HG03354 (cell line): Measurements from ENCODE around the gene CECR2.
"Not testable (repeated sequence)": the region's sequence is repeated elsewhere in the genome, so short reads cannot be mapped to it uniquely, and the experiment has no call there.

Experiments used
- ATAC-seq: cut with Tn5 transposase; IDR thresholded peaks from one replicate; pipeline ENCODE4 v1.9.1; 2021; ENCODE audit warnings: mild to moderate bottlenecking; ENCODE audit not compliant: unreplicated experiment, poor library complexity, severe bottlenecking

CECR2 gene

GRCh38 chr22:17489101-17489500 is 119.8 kb downstream of the CECR2 start:
- ATAC-seq: no peak

- no peak for ATAC-seq
Observed at GRCh38 chr22:17491090-17491640, 121.9 kb downstream of the CECR2 start.

GRCh38 chr22:17492247-17492646 is 123.0 kb downstream of the CECR2 start:
- no peak for ATAC-seq

- no peak for ATAC-seq
Observed at GRCh38 chr22:17493419-17493981, 124.2 kb downstream of the CECR2 start.

- ATAC-seq: no peak
Observed at GRCh38 chr22:17496841-17497240, 127.6 kb downstream of the CECR2 start.

GRCh38 chr22:17501679-17502285 is 132.5 kb downstream of the CECR2 start:
- no peak for ATAC-seq

GRCh38 chr22:17508110-17508509 is 138.8 kb downstream of the CECR2 start:
- no peak for ATAC-seq

- no peak for ATAC-seq
Observed at GRCh38 chr22:17512960-17513359, 143.7 kb downstream of the CECR2 start.

GRCh38 chr22:17513612-17514011 is 144.4 kb downstream of the CECR2 start:
- ATAC-seq: no peak

GRCh38 chr22:17514084-17514483 is 144.8 kb downstream of the CECR2 start:
- ATAC-seq: no peak

GRCh38 chr22:17518406-17518805 is 149.1 kb downstream of the CECR2 start:
- ATAC-seq: no peak

GRCh38 chr22:17521971-17522370 is 152.7 kb downstream of the CECR2 start:
- not testable (repeated sequence) for ATAC-seq

GRCh38 chr22:17523925-17524324 is 154.7 kb downstream of the CECR2 start:
- no peak for ATAC-seq

GRCh38 chr22:17536269-17536668 is 167.0 kb downstream of the CECR2 start:
- no peak for ATAC-seq

- ATAC-seq: no peak
Observed at GRCh38 chr22:17537155-17537554, 167.9 kb downstream of the CECR2 start.

- no peak for ATAC-seq
Observed at GRCh38 chr22:17540481-17540880, 171.2 kb downstream of the CECR2 start.

- ATAC-seq: no peak
Observed at GRCh38 chr22:17541476-17541875, 172.2 kb downstream of the CECR2 start.

- ATAC-seq: no peak
Observed at GRCh38 chr22:17542452-17542851, 173.2 kb downstream of the CECR2 start.

GRCh38 chr22:17548010-17548755 is 178.9 kb downstream of the CECR2 start:
- no peak for ATAC-seq

- no peak for ATAC-seq
Observed at GRCh38 chr22:17548756-17549035, 179.4 kb downstream of the CECR2 start.

GRCh38 chr22:17549183-17549582 is 179.9 kb downstream of the CECR2 start:
- no peak for ATAC-seq
